HepG2 (cell line): ENCODE measurements around the gene ABCC10. TPM values are rescaled to one million over a fixed set of nuclear protein-coding genes. Genes with fewer than 3 reads are reported as not detected.

ENCODE experiments used
- ATAC-seq: fragments of 200-7000 bp; cut with Tn5 transposase; 3 replicates; pipeline ENCODE4 v1.9.1; 2020; ENCODE audit warnings: mild to moderate bottlenecking, moderate library complexity
- BruUV-seq: library from RNA; stranded (reverse); fragments of 400-500 nt; replicated peaks from 2 replicates; lab custom pipeline; 2021; lab: Mats Ljungman, UMichigan
- CTCF ChIA-PET: fragments of 300-600 bp; formaldehyde crosslinking; extraction: SDS; loops from one replicate; lab custom pipeline; 2021; ENCODE audit warnings: low total read pairs, inconsistent platforms, low intra/inter-chr PET ratio; lab: Yijun Ruan, JAX
- POLR2A ChIA-PET: fragments of 350-600 bp; sonication (Branson Sonifier 250); formaldehyde crosslinking; loops from one replicate; lab custom pipeline; 2020; ENCODE audit warnings: antibody characterized with exemption, inconsistent platforms; lab: Yijun Ruan, JAX
- DNase-seq: peaks from one replicate; pipeline ENCODE4 v3.0.0-alpha.2; 2015; ENCODE audit warnings: low spot score
- FAIRE-seq: peaks from 3 replicates; lab custom pipeline; 2011; peaks lifted over from hg19 to GRCh38; lab: Jason Lieb, UNC
- H2AFZ ChIP-seq: one replicate; pipeline ENCODE4 v1.6.1; 2011; ENCODE audit warnings: low read length, inconsistent platforms
- H3K27ac ChIP-seq: fragments of 300-600 bp; 3 replicates; pipeline ENCODE4 v1.8.0; 2011; ENCODE audit warnings: mixed run types, mild to moderate bottlenecking, mixed read lengths, low read length, inconsistent platforms; ENCODE audit not compliant: insufficient read depth; ENCODE audit errors: extremely low read length
- H3K27me3 ChIP-seq, 2 experiments: fragments of 200-600 bp in 1 of 2; 2 replicates in 1 of 2; 3 replicates in 1 of 2; pipeline versions ENCODE4 v1.6.0 to v1.8.0; 2011; ENCODE audit warnings: low read length in 2 of 2, mild to moderate bottlenecking in 2 of 2, moderate library complexity in 2 of 2, inconsistent platforms in 1 of 2; ENCODE audit not compliant: insufficient read depth in 2 of 2, control insufficient read depth in 1 of 2
- H3K36me3 ChIP-seq, 2 experiments: fragments of 200-600 bp in 1 of 2; replicated peaks in 1 of 2; 2 replicates in 1 of 2; 3 replicates in 1 of 2; pipeline versions ENCODE4 v1.5.1 to v1.8.0; 2011; ENCODE audit warnings: low read length in 2 of 2, inconsistent platforms in 1 of 2; ENCODE audit not compliant: insufficient read depth in 2 of 2, control insufficient read depth in 1 of 2
- H3K4me1 ChIP-seq: 2 replicates; pipeline ENCODE4 v1.5.1; 2012; ENCODE audit warnings: low read length, inconsistent platforms; ENCODE audit not compliant: insufficient read depth
- H3K4me2 ChIP-seq: 2 replicates; pipeline ENCODE4 v1.6.0; 2011; ENCODE audit warnings: low read depth, low read length, inconsistent platforms
- H3K4me3 ChIP-seq, 3 experiments: fragments of 200-600 bp in 1 of 3; sonication (generic), shearing (Covaris generic) in 1 of 3; replicated peaks in 1 of 3; 2 replicates each; pipeline ENCODE4 v1.5.1; 2011 to 2016; ENCODE audit warnings: low read length in 3 of 3, inconsistent platforms in 2 of 3, low read depth in 2 of 3, mild to moderate bottlenecking in 2 of 3, control low read depth in 1 of 3, mixed read lengths in 1 of 3; ENCODE audit not compliant: insufficient read depth in 1 of 3
- H3K79me2 ChIP-seq: one replicate; pipeline ENCODE4 v1.6.1; 2011; ENCODE audit warnings: low read length, inconsistent platforms; ENCODE audit not compliant: insufficient read depth
- H3K9ac ChIP-seq: 2 replicates; pipeline ENCODE4 v1.6.0; 2011; ENCODE audit warnings: mild to moderate bottlenecking, low read depth, low read length, inconsistent platforms; ENCODE audit not compliant: insufficient read depth
- H3K9me3 ChIP-seq: 2 replicates; pipeline ENCODE4 v1.5.1; 2012; ENCODE audit warnings: mild to moderate bottlenecking, low read length
- H4K20me1 ChIP-seq: 2 replicates; pipeline ENCODE4 v1.6.0; 2011; ENCODE audit warnings: inconsistent platforms, mild to moderate bottlenecking, low read length, moderate library complexity; ENCODE audit not compliant: insufficient read depth
- EZH2 ChIP-seq: conservative IDR thresholded peaks from 2 replicates; pipeline ENCODE4 v1.6.1; 2012; ENCODE audit warnings: mild to moderate bottlenecking, low read depth, low read length, moderate library complexity
- NRL ChIP-seq: sonication (generic); formaldehyde crosslinking; IDR thresholded peaks from 2 replicates; pipeline ENCODE4 v1.5.0; 2020; ENCODE audit warnings: missing genetic modification reagents, mild to moderate bottlenecking, moderate library complexity, borderline replicate concordance
- PRDM10 ChIP-seq: sonication (generic); formaldehyde crosslinking; IDR thresholded peaks from 2 replicates; pipeline ENCODE4 v1.4.0; 2020; ENCODE audit warnings: low read depth, missing genetic modification reagents
- RAD21 ChIP-seq: fragments of 450-650 bp; formaldehyde crosslinking; IDR thresholded peaks from 2 replicates; pipeline ENCODE4 v1.5.0; 2020; ENCODE audit warnings: mild to moderate bottlenecking
- SAP130 ChIP-seq: IDR thresholded peaks from 2 replicates; pipeline ENCODE4 v1.6.1; 2016; ENCODE audit warnings: low read depth
- ZMAT3 ChIP-seq: sonication (generic); formaldehyde crosslinking; conservative IDR thresholded peaks from 2 replicates; pipeline ENCODE4 v1.7.0; 2021; ENCODE audit warnings: missing genetic modification reagents
- ZNF251 ChIP-seq: sonication (generic); formaldehyde crosslinking; IDR thresholded peaks from 2 replicates; pipeline ENCODE4 v1.9.0; 2021; ENCODE audit warnings: mild to moderate bottlenecking, missing genetic modification reagents
- ZNF512B ChIP-seq: sonication (generic); formaldehyde crosslinking; IDR thresholded peaks from 2 replicates; pipeline ENCODE4 v1.5.1; 2020; ENCODE audit warnings: missing genetic modification reagents, mild to moderate bottlenecking, borderline replicate concordance
- ZNF598 ChIP-seq: sonication (generic); formaldehyde crosslinking; IDR thresholded peaks from 2 replicates; pipeline ENCODE4 v1.5.1; 2020; ENCODE audit warnings: mild to moderate bottlenecking, missing genetic modification reagents, borderline replicate concordance
- ZSCAN21 ChIP-seq: sonication (generic); formaldehyde crosslinking; IDR thresholded peaks from 2 replicates; pipeline ENCODE4 v1.8.0; 2022; ENCODE audit warnings: mild to moderate bottlenecking, missing genetic modification reagents, moderate library complexity, borderline replicate concordance
- WGBS: methylation state at CpG from one replicate; pipeline ENCODE4 v1.1.6; 2017; ENCODE audit warnings: low lambda C conversion rate; 5-methylcytosine and 5-hydroxymethylcytosine counted together
- in situ Hi-C: cut with HindIII; loops from 2 replicates; pipeline ENCODE4 v1.10.0; 2017; ENCODE audit warnings: low pct_unique_long_range_greater_than_20kb; ENCODE audit not compliant: extremely low pct_ligation_motif_present
- intact Hi-C: fragments of 100-400 bp; cut with micrococcal nuclease; formaldehyde crosslinking; loops from one replicate; pipeline ENCODE4 v1.10.0; 2022; ENCODE audit not compliant: unreplicated experiment
- polyA plus RNA-seq, 8 experiments: library from polyadenylated mRNA; depleted of rRNA in 3 of 8; stranded (reverse) in 7 of 8; unstranded in 1 of 8; fragments of >200 nt; fragmentation: Illumina TruSeq in 4 of 8; extraction: Trizol in 4 of 8; gene quantifications; 2 replicates each; pipeline versions ENCODE4 v1.2.1 to v1.2.3, GENCODE V29; 2011 to 2016; ENCODE audit warnings: low read depth in 4 of 8, missing spikeins in 1 of 8, mixed read lengths in 1 of 8; ENCODE audit not compliant: insufficient read depth in 1 of 8
- total RNA-seq, 5 experiments: library from RNA; depleted of rRNA; stranded (reverse); fragments of >200 nt; fragmentation: Illumina TruSeq; extraction: Trizol; gene quantifications; 2 replicates each; pipeline ENCODE4 v1.2.3, GENCODE V29; 2016; ENCODE audit warnings: low read depth in 1 of 5
- TF ChIP-seq, protein P1 (sequence below): sonication (generic); formaldehyde crosslinking; IDR thresholded peaks from 2 replicates; pipeline ENCODE4 v1.9.0; 2021; ENCODE audit warnings: missing genetic modification reagents, borderline replicate concordance

Gene ABCC10
- total and polyA plus RNA-seq, 2 of the 13 experiments (the other 11 are each of a cell fraction or from before 2014, with no cell fraction given), result 16.0 to 24.3 TPM

DNA sequence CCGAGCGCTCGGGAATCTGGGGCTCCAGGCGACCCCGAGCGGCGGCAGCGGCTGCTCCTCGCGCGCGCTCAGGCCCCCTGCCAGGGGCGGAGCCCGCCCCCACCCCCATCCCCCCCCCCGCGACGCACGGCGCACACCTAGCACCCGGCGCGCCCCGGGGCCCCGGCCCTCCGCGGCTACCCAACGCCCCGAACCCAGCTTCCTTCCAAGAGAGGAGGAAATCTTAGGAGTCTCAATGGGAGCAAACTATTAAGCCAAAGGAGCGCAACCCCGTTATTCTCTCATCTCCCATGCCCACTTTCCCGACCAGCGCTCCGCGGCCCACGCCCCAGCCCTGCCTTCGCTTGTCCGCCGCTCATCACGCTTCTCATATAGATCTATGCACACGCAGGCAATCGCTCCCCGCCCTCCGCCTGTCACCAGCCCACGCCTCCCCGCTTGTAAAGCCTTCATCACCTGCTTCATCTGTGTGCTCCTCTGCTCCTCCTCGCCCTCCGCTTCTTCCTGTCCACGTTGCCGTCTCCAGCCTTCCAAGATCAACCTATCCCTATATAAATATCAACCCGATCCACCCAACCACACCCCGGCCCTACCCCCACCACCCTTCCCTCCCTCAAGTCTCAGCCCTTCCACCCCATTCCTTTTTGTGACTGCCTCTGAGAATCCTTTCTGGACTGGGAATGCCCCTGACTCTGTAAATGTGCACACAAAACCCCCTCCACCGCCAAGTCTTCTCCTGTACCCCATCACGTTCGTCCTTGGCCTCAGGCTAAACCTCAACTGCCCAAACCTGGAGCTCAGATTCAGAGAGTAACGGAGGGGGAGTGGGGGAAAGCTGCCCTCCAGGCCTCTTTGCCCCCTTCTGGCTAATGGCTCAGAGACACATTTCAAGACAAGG lies 28.4 kb downstream of the ABCC10 start, which contains the start of gene DLK2:
TSS of gene DLK2 (minus strand) at position 18 of the 898 bp plus-strand sequence. CDS start 723 bp downstream, outside the sequence.
- CTCF ChIA-PET, result interaction anchor here (4.0 to 4.7 kb wide), 2 partner anchors 40 to 51 kb away, joined by 39 to 53 read pairs; no protein-coding TSS in a partner anchor
- no TSS peak for BruUV-seq
- H3K4me2 ChIP-seq, result peak within 1 kb of the TSS; percentile 100
- peaks cover 3 to 5% of the 10 kb centered on the region in 2 experiments; a peak in 3 of 5 replicates for H3K36me3 ChIP-seq
- FAIRE-seq (no peak), DNase-seq (no peak), ATAC-seq (peak; percentile 50)
- POLR2A ChIA-PET, result interaction anchor here (0.8 to 4.7 kb wide), 12 partner anchors 10 to 54 kb away, joined by 3 to 38 read pairs (median 5); partner anchors contain the start of genes ABCC10, LRRC73 and TJAP1
- in situ Hi-C loops, result loop anchor here (5.0 kb wide), 1 partner anchor 37 kb away; no protein-coding TSS in a partner anchor
- H3K27me3 ChIP-seq, result peaks cover 0 to 5% of the 10 kb centered on the region in 2 experiments; a peak in 3 of 5 replicates
- WGBS, result 1% methylated on average over 27 of the region's 55 CpGs
- intact Hi-C loops, result no loop called here
- H3K4me1 ChIP-seq, result peaks cover 26% of the 10 kb centered on the region
- H3K9ac ChIP-seq, result peak within 1 kb of the TSS; percentile 32; the same call in 1 of the 2 replicates
- H3K9me3 ChIP-seq, result no peaks in the 10 kb centered on the region
- no peak within 1 kb of the TSS for H3K27ac ChIP-seq
- no peaks in the 10 kb centered on the region for H4K20me1 ChIP-seq
- H3K4me3 ChIP-seq, result peak within 1 kb of the TSS; percentile 58 to 81 (median 66)
- H2AFZ ChIP-seq, result peak within 1 kb of the TSS; percentile 45
- no peaks in the 10 kb centered on the region for H3K79me2 ChIP-seq
- TF ChIP-seq ZNF512B (CRISPR knock-in tag) (peak; percentile 30; the same call in 1 of the 2 replicates), ZNF251 (CRISPR knock-in tag) (no peak), ZSCAN21 (CRISPR knock-in tag) (0 out of 2 replicates have a peak, but pooled peaks have one; percentile 16), ZMAT3 (CRISPR knock-in tag) (peak; percentile 15; the same call in 1 of the 2 replicates), PRDM10 (no peak), RAD21 (CRISPR knock-in tag) (no peak), EZH2 (0 out of 2 replicates have a peak, but pooled peaks have one; percentile 15), ZNF598 (CRISPR knock-in tag) (peak; percentile 5; the same call in 1 of the 2 replicates), NRL (CRISPR knock-in tag) (peak; percentile 26; the same call in 1 of the 2 replicates), SAP130 (peak; percentile 32)
- TF ChIP-seq, protein P1, sequence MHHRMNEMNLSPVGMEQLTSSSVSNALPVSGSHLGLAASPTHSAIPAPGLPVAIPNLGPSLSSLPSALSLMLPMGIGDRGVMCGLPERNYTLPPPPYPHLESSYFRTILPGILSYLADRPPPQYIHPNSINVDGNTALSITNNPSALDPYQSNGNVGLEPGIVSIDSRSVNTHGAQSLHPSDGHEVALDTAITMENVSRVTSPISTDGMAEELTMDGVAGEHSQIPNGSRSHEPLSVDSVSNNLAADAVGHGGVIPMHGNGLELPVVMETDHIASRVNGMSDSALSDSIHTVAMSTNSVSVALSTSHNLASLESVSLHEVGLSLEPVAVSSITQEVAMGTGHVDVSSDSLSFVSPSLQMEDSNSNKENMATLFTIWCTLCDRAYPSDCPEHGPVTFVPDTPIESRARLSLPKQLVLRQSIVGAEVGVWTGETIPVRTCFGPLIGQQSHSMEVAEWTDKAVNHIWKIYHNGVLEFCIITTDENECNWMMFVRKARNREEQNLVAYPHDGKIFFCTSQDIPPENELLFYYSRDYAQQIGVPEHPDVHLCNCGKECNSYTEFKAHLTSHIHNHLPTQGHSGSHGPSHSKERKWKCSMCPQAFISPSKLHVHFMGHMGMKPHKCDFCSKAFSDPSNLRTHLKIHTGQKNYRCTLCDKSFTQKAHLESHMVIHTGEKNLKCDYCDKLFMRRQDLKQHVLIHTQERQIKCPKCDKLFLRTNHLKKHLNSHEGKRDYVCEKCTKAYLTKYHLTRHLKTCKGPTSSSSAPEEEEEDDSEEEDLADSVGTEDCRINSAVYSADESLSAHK (CRISPR knock-in tag), result no peak
